ENCODE results near the gene EEFSEC.

The EEFSEC gene

DNA sequence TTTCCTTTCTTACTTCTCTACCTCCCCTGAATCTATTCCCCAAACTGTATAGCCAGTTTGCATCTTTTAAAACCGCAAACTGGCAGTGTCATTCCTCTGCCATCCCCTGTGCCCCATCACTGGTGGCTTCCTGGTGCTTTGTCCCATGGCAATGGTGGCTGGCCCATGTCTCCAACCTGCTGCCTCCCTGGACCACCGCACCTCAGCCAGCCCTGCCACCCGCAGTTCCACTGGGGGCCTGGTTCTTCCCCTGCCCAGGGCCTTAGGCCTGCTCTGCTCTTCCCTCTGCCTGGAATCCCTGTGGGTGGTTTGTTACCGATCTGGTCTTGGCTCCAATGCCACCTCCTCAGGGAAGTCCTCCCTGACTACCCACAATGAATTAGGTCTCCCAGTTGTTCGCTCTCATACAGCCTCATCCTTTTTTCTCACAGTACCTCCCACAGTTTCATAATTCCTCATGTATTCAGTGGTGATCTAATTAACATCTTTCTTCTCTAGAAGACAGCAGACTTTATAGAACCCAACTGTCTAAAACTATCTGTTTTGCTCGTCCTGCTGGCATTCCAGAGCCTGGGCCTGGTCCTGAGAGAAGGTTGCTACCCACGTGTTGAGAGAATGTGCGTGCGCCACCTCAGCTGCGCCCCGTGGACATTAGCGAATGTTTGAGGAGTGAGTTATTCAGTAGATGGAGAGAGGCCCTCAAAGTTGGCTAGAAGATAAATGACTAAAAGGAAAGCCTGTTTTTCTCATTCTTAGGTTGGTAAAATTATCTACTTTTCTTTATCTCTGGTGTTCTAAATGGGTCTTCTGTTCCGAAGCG, 183.3 kb downstream of the EEFSEC start:
- no peak for DNase-seq

DNA sequence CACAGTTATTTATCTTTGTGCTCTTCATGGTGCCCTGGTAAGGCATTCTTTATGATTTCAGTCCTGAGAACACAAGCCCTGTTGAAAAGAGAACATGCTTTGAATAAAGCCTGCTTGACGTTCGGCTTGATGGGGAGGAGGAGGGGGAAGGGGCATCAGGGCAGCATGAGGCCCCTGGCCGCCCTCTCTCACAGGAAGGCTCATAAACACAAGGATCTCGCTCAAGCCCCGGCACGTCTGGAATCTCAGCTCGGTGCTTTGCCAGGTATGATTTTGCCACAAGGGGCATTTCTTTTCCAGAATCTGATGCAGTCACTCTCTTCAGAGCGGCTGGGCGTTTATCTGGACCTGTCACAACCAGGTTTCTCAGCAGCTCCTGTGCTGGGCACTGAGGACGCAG, 184.0 kb downstream of the EEFSEC start:
- DNase-seq, result no peak

DNA sequence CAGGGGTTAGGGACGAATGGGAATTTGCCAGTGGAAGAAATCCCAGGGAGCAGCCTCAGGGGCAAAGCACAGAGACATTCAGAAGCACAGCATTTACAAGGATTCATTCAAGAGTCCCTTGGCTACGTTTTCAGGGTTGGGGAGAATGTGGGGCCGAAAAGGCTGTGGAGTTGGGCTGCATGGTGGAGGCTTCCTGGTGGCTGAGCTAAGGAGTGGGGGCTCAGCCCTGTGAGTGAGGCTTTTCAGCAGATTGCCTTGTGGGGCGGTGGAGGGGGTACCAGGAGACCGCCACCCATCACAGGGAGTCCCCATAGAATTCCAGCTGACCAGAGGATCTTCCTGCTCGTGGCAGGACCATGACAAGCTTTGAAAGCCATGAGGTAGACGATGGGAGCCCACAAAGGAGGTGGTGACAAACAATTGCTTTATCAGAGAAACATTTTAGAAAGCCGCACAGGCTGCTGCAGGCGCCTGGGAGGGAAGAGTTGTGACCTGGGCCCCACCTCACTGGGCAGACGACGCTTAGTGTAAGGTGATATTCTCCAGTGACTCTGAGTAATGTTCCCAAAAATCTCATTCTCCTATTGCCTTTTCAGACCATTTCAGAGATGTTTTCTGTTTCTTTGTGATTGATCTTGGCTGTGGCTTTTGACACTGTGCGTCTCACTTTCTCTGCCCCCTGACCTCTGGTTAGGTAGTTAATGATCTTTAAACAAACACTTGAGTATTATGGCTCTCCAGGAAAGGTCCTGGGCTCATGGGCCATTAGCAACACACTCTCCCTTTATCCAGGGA, 185.5 kb downstream of the EEFSEC start:
- DNase-seq, result no peak

DNA sequence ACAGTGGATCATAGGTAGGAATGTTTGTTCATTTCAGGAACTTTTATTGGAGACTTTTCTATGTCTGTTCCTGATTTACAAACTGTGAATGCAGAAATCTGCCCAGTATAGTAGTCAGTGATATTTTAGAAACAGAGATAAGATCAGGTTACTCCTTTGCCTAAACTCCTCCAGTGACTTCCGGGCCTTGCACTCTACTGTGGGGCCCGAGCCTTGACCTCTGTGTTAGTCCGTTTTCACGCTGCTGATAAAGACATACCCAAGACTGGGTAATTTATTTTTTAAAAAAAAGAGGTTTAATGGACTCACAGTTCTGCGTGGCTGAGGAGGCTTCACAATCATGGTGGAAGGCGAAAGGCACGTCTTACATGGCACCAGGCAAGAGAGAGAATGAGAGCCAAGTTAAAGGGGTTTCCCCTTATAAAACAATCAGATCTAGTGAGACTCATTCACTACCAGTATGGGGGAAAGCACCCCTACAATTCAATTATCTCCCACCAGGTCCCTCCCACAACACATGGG, 186.3 kb downstream of the EEFSEC start:
- no peak for DNase-seq

DNA sequence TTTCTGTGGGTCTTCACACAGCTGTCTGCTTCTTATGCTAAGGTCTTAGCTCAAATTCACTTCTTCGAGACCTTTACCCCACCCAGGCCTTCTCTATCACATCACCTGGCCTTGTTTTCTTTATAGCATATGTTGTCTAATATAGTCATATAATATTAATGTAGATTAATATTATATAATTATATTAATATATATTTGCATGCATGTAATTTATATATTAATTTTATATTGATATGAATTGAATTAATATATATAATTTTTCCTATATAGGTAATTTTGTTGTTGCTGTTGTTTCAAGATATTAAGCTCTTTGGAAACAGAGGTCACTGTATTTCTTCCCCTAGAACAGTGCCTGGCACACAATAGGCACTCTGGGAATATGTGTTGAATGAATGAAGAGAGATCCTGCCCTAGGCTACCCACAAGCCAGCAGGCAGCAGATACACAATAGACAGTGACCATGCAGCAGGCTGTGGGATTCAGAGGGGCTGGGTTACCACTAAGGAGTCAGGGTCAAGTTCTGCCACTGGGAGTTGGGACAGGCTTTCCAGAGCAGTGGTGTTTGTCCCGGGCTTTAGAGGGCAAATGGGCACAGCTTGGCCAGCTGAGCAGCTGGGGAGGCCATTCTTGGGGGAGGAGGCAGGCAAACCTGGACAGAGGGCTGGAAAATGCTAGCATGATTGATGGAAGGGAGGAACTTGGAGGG, 187.1 kb downstream of the EEFSEC start:
- no peak for DNase-seq

DNA sequence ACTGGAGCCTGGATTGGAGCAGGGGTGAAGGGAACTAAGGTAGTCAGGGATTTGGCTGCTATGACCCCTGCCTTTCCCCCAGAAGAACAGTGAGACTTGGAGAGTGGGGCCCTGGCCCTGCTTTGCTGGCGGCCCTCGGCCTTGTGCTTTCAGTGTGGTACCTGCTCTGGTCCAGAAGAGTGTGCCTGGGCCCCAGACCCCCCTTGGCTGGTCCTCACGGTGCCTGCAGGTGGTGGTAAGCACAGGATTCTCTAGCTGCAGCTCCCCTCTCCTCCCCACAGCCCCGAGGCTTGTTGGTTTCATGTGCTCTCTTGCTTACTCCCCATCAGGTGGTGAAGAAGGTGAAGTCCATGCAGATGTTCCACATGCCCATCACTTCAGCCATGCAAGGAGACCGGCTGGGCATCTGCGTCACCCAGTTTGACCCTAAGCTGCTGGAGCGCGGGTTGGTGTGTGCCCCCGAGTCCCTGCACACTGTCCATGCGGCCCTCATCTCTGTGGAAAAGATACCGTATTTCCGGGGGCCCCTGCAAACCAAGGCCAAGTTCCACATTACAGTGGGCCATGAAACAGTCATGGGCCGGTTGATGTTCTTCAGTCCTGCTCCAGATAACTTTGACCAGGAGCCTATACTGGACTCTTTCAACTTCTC, 187.7 kb downstream of the EEFSEC start:
- no peak for DNase-seq

DNA sequence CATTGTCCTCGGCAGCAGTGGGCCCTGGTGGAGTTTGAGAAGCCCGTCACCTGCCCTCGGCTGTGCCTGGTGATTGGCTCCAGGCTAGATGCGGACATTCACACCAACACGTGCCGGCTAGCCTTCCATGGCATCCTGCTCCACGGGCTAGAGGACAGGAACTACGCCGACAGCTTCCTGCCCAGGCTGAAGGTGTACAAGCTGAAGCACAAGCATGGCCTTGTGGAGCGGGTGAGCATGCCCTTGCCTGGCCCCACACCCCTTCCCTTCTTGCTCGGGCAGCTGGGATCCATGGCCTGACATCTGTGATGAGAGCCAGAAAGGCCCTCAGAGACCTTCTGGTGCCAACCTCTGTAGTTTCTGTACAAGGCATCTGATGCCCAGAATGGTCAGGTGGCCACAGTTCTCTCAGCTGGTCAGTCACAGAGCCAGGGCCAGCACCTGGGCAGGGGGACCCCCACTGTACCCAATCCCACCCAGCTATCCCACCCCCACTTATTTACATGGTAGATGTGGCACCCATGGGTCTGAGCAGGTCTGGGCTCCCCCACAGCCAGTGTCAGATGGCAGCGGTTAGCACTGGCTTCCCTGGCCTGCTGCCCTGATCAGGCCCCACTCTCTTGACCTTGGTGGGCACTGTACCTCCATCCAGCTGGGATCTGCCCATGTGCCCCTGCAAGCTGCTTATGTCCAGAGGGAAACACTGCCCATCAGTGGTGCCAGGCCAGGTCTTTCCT, 188.5 kb downstream of the EEFSEC start:
- no peak for DNase-seq

DNA sequence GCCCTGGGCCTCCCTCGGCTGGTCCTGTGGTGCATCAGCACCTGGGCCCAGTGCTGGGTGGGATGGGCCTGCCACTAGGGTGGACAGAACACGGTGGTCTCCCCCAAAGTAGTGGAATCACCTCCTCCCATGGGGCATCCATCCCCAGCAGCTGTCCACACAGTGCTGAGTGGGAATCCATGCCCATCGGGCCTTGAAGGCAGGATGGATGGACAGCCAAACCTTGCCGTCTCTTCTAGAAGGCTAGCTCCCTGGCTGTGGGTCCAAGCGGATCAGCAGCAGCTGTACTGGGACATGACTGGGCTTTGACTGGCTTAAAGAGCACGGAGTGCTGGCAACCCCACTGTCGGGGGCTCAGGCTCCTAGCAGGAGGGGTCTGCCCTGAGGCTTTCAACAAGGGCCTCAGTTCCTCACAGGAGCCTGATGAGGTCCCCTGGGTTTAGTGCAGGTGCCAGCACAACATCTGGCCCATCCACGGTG, 189.5 kb downstream of the EEFSEC start:
- DNase-seq, result no peak

DNA sequence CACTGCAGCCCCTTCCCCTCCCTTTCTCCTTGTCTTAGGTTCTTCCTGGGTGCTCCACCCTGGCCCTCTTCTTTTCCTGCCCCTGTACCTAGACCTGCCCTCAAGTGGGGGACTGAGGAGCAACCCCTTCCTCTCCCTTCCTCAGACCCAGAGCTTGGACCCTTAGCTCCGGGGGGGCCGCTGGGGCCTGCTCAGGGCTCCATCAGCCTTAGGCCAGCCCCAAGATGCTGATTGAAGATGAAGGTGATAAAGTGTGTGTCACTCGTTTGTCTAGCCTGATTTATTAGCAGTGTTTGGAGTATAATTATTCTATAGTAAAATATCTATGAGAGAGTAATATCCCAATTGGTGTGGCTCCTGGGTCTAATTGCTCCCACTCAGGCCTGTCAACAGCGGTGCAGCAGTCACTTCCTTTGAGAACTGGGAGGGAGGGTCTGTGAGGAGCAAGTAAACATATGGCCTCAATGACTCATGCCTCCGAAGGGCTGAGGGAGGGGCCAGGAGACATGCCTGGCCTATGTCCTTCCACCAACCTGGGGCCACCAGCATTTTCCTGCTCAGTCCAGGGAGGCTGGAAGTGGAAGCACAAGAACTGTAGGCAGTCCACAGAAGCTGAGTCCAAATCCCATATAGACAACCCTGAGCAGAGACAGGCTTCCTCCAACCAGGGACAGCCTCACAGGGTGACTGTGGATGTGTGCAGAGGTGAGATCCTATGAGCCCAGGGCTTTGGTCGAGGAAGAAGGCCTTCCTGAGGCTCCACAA, 190.2 kb downstream of the EEFSEC start:
- no peak for DNase-seq

DNA sequence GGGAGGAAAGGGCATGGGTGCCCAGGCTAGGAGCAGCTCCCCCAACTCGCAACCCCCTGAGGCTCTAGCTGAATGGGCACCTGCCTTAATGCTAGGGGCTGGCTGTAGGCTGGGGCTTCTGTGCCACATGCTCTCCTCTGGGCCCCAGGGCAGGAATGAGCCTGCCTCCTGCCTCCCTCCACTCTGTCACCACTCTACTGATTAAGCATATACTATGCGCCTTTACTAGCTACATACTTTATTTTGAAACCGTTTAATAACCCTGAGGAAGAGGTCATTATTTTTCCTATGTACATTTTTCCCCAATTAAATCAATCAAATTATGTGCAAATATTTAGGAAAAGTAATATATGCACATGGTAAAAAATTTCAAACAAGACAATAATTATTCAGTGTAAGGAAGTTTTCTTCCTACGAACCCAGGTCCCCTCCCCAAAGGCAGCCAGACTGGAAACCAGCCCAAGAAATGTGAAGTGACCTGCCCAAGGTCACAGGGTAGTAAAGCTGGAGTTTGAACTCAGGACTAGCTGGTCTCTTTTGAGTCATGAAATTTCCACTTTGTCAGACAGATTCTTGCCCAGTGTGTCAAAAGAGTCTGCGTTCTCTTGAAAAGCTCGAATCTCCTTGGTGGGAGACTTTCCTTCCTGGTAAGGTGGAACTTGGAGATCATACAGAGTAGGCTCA, 190.9 kb downstream of the EEFSEC start:
- DNase-seq, result no peak

DNA sequence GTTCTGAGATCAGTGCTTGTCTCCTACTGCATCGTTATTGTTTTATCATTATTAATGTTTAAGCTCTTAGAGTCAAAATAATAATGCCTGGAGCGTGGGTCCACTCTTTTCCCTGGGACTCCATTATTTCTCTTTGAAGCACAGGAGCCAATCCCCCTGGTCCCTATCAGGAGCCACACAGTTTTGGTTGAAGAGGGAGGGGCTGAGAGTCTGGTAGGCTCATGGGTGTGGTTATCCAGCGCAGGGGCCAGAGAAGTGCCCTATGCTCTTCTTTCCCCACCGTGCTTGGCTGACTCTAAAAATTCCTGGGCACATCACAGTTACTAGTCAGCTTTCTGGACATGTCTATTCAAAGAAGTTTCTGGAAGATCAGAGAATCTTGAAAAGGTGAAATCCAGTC, 191.9 kb downstream of the EEFSEC start:
- DNase-seq, result no peak

DNA sequence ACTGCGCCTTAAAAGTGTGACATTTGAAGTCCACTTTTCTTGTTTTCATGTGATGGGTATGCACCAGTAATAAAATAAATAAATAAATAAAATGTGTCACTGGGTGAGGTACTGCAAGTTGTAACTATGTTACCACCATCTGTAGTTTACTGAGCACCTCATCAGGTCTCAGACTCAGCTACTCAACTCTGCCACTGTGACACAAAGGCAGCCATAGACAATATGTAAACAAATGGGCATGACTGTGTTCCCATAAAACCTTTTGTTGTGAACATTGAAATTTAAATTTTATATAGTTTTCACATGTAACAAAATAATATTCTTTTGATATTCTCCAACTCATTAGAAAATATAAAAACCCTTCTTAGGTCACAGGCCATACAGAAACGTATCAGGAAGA, 193.3 kb downstream of the EEFSEC start:
- no peak for DNase-seq

DNA sequence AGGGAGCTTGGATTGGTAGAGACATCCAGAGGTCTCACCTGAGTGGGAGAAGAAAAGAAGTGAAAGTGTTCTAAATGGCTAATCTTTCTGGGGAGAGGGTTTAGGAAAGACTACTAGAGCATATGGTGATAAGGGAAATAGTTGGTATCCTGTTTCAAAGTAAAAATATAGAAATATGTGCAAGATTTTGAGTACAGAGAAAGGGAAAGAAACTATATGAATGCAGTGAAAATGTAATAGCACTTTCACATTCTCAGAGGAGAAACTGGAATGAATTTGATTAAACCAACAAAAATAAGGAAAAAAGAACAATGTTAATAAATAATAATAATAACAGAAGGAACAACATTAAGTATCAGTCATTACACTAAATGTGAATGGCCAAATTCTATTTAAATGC, 194.0 kb downstream of the EEFSEC start:
- DNase-seq, result no peak

DNA sequence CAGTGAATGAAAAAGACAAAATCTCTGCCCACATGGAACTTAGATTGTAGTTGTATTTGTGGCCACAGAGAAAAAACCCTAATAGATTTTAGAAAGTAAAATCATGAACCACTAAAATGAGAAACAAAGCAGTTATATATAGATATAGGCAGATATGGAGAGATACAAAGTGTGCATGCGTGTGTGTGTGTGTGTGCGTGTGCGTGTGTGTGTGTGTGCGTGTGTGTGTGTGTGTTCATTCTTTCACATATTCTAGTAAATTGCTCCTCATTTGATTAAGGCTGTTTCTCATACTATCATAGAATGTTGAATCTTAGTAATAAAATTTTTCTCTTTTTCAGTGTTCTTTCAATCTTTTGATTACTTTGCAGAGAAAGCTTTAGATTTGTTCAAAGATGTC, 194.8 kb downstream of the EEFSEC start:
- DNase-seq, result no peak

DNA sequence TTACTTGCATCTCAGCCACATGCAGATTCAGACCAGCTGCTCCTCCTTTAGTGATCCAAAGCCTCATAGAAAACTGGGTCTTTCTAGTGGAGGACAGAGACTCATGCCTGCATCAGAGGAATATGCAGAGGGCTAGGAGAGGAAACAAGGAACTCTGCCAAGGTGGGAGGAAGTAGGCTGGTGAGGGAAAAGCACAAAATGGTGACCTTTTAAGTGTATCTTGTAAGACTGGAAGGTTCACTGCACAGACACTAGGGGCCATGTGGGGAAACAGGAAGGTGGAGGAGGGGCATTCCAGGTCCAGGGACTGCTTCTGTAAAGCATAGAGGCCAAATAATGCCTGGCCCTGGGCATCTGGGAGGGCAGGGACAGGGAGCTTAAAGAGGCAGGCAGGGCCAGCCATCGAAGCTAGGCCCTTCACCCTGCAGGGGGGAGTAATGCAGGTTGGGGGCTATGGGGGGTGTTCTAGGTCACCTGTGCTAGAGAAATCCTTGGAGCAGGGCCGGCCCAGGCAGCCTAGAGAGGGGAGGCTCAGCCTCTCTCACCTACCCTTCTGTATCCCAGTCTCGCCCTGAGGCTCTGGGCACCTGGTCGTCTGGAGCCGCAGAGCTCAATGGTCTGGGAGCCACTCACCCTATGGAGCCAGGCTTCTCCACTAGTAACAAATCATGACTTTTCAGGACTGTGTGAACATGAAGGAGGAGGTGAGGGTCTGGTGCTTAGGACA, 195.7 kb downstream of the EEFSEC start:
- peak in 1 of 2 donors; percentile 38 for DNase-seq

DNA sequence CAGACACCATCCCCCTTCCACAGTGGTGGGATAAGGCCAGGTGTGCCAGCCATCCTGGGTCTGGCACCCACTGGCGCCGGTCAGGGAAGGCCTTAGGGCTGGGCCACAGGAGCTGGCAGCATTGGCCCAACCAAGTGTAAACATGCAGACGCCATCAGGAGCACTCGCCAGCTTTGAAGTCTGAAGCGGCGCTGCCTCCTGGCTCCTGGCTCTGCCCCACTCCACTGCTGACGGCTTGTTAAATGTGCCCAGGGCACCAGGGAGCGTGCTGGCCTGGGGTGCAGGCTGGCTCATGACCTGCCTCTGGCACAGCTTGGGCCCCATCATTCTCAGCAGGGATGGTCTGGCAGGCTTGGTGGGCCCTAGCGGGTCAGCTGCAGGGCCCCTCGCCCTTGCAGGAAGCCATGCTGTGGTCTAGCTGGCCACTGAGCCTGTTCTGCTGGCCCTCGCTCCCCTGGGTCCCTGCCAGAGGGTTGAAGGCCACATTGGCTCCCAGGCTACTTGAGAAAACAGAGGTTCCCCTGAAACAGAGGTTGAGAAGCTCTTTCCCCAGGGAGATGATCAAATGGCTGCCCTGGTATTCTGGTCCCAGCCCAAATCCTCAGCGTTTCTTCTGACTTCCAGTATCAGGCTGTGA, 196.8 kb downstream of the EEFSEC start:
- DNase-seq, result no peak

DNA sequence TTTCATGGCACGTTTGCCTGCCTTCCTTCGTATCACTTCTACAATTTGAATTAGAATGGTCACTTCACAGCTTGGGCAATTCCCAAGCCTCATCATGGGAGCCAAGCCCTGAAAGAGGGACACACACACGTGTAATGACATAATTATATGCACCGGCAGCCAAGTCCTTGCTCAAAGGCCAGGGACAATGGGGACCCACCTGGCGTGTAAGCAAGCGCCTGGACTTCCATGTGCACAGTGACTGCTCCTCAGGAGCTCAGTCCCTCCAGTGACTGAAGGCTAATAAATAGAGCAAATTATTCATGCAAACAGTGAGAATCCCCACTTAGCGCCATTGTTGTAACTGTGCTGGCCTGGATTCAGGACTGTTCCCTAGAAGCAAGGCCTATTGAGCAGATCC, 198.3 kb downstream of the EEFSEC start:
- no peak for DNase-seq

DNA sequence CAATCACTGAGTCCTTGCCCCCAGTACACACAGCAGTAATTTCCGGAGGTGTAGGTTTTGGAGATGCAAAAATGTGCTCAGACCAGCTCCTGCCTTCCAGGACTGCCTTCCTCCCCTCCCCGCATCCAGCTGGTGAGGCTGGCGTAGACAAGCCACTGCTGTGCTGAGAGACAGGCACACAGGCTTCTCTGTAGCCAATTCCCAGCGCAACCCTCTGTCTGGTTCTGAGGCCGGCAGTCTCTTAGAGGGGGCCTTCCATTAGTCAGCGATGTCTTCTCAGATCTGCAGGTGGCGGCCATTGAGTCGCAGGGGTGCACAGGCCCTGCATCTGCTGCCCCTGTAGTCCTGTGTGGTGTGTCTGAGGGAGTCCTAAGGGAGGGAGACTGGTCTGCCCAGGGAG, 199.0 kb downstream of the EEFSEC start:
- no peak for DNase-seq

DNA sequence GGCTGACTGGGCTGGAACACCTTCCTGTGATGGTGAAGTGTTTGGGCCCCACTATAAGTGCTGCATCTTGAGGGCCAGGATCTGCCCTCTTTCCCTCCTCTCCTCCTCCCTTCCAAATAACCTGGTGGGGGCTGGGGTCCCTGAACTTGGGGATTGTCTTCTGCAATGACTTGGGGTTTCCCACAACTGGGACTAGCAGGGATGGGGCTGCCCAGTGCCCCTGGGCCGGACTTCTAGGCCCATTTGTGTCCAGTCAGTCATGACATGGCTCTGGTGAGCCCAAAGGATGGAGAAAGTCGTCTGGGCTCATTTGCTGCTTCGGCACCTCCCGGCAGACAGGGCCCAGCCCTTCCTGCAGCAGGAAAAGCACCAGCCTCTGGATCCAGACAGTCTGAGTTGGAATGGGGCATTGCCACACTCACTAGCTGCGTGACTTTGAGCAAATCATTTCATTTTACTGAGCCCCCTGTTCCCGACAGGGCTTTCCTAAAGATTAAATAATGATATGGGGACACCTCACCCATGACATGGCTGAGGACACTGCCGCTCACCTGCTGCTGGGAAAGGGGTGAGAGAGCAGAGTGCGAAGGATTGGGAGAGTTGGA, 200.2 kb downstream of the EEFSEC start:
- DNase-seq, result no peak

All from inflammatory macrophage (primary cell).